ENCODE data around the gene ST8SIA6. TPM values are rescaled to one million over a fixed set of nuclear protein-coding genes. Genes with fewer than 3 reads are reported as not detected.

ST8SIA6 gene
- total and polyA plus RNA-seq, 9 of the 15 experiments (the other 6 are each of a cell fraction or from before 2014, with no cell fraction given): 0.69 to 6.7 (median 5.0) TPM

DNA sequence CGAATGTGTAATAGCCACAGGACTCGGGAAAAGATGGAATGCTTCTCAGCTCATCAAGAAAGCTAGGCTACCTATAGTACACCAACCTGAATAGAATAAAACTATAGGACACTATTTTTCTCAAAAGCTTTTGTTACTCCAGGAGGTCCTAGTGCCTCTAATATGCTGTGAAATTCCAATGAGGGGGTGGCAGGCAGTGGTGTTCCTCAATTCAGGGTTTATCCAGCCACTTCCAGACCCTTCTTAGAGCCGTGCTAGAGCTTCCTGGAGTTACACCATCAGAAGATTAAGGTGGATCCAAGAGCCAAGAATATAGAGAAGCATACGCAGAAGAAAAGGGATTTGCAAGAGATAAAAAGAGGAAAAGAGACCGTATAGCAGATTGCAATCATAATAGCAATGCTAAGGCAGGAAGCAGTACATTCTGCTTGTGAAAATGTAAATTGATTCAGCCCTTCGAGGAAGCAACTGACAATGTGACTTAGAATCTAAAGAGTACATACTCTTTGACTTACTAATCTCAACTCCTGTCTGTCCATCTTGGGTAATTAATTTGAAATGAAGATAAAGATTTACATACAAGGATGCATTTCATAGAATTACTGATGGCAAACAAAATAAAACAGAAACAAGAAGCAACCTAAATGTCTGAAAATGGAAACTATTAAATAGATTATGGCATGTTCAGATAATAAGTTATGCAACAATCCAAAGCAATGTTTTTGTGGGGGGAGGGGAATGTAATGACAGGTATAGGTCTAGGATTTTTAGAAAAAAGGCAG is 2.1 kb downstream of the ST8SIA6 start:
- Histone ChIP-seq H3K4me1 (replicated peaks in 1 of 2; ENCODE audit: control insufficient read depth in 2 of 2, insufficient read depth in 2 of 2, low read length in 2 of 2) (peaks cover 22 to 36% of the 10 kb centered on the region in 2 experiments), H3K9me1 (ENCODE audit: control insufficient read depth, insufficient read depth, low read length) (no peaks in the 10 kb centered on the region), H3K4me3 (peak overlapping the region; percentile 77), H3K9me3 (replicated peaks; ENCODE audit: control insufficient read depth, insufficient read depth, low read depth, low read length) (no peaks in the 10 kb centered on the region), H3K9ac (ENCODE audit: insufficient read depth in 1 of 2, low read depth in 2 of 2, low read length in 2 of 2) (peak overlapping the region; percentile 87 to 90), H3K27me3 (ENCODE audit: control insufficient read depth in 2 of 2, insufficient read depth in 2 of 2, low read length in 2 of 2) (no peaks in the 10 kb centered on the region), H3K79me2 (ENCODE audit: control insufficient read depth, insufficient read depth, low read length) (peaks cover 75% of the 10 kb centered on the region), H3K4me2 (ENCODE audit: insufficient read depth, low read length) (peak overlapping the region; percentile 96), H2AFZ (ENCODE audit: low read depth, low read length) (no peak overlapping the region), H3K36me3 (ENCODE audit: control insufficient read depth, insufficient read depth, low read length) (peaks cover 35% of the 10 kb centered on the region), H3K27ac (ENCODE audit: extremely low read depth, low read depth, low read length) (peak overlapping the region; percentile 91), H4K20me1 (replicated peaks; ENCODE audit: control insufficient read depth, insufficient read depth, low read length) (no peaks in the 10 kb centered on the region)
- DNase-seq (ENCODE audit: extremely low read depth in 1 of 4, low spot score in 3 of 4): no peak
- in situ Hi-C loops (cut with MboI): no loop called here
- intact Hi-C loops (cut with micrococcal nuclease): loop anchor here (1.0 kb wide), 1 partner anchor 26 kb away; no protein-coding TSS in a partner anchor
- under 1% methylated on average over 6 of the region's 6 CpGs for WGBS (ENCODE audit: insufficient coverage, low coverage, missing lambda C conversion rate)
- POLR2A ChIA-PET: interaction anchor here (0.6 to 6.4 kb wide), 5 partner anchors 8 to 51 kb away, joined by 3 to 29 read pairs (median 5); no protein-coding TSS in a partner anchor
- peak; percentile 5; the same call in 1 of the 3 replicates for ATAC-seq
- TSS peak; percentile 27 for BruUV-seq (replicated peaks)
- no peak for FAIRE-seq
- CTCF ChIA-PET (ENCODE audit: low intra/inter-chr PET ratio): no interaction called here
- TF ChIP-seq, protein P1, sequence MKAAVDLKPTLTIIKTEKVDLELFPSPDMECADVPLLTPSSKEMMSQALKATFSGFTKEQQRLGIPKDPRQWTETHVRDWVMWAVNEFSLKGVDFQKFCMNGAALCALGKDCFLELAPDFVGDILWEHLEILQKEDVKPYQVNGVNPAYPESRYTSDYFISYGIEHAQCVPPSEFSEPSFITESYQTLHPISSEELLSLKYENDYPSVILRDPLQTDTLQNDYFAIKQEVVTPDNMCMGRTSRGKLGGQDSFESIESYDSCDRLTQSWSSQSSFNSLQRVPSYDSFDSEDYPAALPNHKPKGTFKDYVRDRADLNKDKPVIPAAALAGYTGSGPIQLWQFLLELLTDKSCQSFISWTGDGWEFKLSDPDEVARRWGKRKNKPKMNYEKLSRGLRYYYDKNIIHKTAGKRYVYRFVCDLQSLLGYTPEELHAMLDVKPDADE (conservative IDR thresholded peaks at IDR 0.05; ENCODE audit: control insufficient read depth, low read depth, low read length): no peak
- TF ChIP-seq FOSL1 (tag; conservative IDR thresholded peaks at IDR 0.05): peak; percentile 16; the same call in 1 of the 2 replicates
- TF ChIP-seq ZNF165 (CRISPR knock-in tag; IDR thresholded peaks at IDR 0.05; ENCODE audit: borderline replicate concordance): no peak
- no peak for TF ChIP-seq ZNF699 (CRISPR knock-in tag; IDR thresholded peaks at IDR 0.05; ENCODE audit: insufficient replicate concordance)
- TF ChIP-seq RBBP5 (IDR thresholded peaks at IDR 0.05; ENCODE audit: borderline replicate concordance, insufficient read depth, low read length, poor library complexity, severe bottlenecking): peak; percentile 37
- TF ChIP-seq, protein P2, sequence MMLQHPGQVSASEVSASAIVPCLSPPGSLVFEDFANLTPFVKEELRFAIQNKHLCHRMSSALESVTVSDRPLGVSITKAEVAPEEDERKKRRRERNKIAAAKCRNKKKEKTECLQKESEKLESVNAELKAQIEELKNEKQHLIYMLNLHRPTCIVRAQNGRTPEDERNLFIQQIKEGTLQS (IDR thresholded peaks at IDR 0.05): peak; percentile 53; the same call in 1 of the 2 replicates
- TF ChIP-seq, protein P2 (CRISPR knock-in tag; conservative IDR thresholded peaks at IDR 0.05): no peak
- TF ChIP-seq, protein P3, sequence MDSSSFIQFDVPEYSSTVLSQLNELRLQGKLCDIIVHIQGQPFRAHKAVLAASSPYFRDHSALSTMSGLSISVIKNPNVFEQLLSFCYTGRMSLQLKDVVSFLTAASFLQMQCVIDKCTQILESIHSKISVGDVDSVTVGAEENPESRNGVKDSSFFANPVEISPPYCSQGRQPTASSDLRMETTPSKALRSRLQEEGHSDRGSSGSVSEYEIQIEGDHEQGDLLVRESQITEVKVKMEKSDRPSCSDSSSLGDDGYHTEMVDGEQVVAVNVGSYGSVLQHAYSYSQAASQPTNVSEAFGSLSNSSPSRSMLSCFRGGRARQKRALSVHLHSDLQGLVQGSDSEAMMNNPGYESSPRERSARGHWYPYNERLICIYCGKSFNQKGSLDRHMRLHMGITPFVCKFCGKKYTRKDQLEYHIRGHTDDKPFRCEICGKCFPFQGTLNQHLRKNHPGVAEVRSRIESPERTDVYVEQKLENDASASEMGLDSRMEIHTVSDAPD (CRISPR knock-in tag; IDR thresholded peaks at IDR 0.05): no peak
- no peak for TF ChIP-seq NCOR1 (IDR thresholded peaks at IDR 0.05)
- no peak for TF ChIP-seq MXI1 (IDR thresholded peaks at IDR 0.05; ENCODE audit: low read depth, low read length)
- TF ChIP-seq, protein P4, sequence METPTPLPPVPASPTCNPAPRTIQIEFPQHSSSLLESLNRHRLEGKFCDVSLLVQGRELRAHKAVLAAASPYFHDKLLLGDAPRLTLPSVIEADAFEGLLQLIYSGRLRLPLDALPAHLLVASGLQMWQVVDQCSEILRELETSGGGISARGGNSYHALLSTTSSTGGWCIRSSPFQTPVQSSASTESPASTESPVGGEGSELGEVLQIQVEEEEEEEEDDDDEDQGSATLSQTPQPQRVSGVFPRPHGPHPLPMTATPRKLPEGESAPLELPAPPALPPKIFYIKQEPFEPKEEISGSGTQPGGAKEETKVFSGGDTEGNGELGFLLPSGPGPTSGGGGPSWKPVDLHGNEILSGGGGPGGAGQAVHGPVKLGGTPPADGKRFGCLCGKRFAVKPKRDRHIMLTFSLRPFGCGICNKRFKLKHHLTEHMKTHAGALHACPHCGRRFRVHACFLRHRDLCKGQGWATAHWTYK (CRISPR knock-in tag; IDR thresholded peaks at IDR 0.05): no peak
- TF ChIP-seq KLF13 (tag; IDR thresholded peaks at IDR 0.05; ENCODE audit: borderline replicate concordance, low read depth): no peak
- no peak for TF ChIP-seq SETDB1 (IDR thresholded peaks at IDR 0.05; ENCODE audit: low read length)

Data from K562 (cell line).